Esophagus muscularis mucosa (tissue), 4 donors: Measurements from ENCODE around the gene SLC10A2. TPM values are rescaled to one million over a fixed set of nuclear protein-coding genes. Genes with fewer than 3 reads are reported as not detected.

ENCODE experiments used
- DNase-seq: peaks from one replicate; pipeline ENCODE4 v3.0.0-alpha.2; 2017; ENCODE audit errors: extremely low spot score
- H3K27ac ChIP-seq, 4 donors: fragments of 200-600 bp; sonication (generic); replicated peaks in 1 of 4; 1 replicate in 3 of 4; 2 replicates in 1 of 4; pipeline ENCODE4 v1.5.1; 2016 to 2019; ENCODE audit warnings: mild to moderate bottlenecking in 1 of 4
- H3K27me3 ChIP-seq, 4 donors: fragments of 200-600 bp; sonication (generic); one replicate each; pipeline versions ENCODE4 v1.5.1 to v1.6.0; 2016 to 2019
- H3K36me3 ChIP-seq, 4 donors: fragments of 200-600 bp; sonication (generic); one replicate each; pipeline ENCODE4 v1.5.1; 2016 to 2019
- H3K4me1 ChIP-seq, 4 donors: fragments of 200-600 bp; sonication (generic); one replicate each; pipeline ENCODE4 v1.5.1; 2016 to 2019
- H3K4me3 ChIP-seq, 4 donors: fragments of 200-600 bp; sonication (generic); 1 replicate in 2 of 4; 2 replicates in 2 of 4; pipeline ENCODE4 v1.5.1; 2016 to 2019; ENCODE audit warnings: mild to moderate bottlenecking in 4 of 4, moderate library complexity in 1 of 4
- H3K9me3 ChIP-seq, 4 donors: fragments of 200-600 bp; sonication (generic); 1 replicate in 3 of 4; 2 replicates in 1 of 4; pipeline ENCODE4 v1.5.1; 2016 to 2019
- EP300 ChIP-seq: sonication (generic); formaldehyde crosslinking; IDR thresholded peaks from one replicate; pipeline ENCODE4 v1.6.1; 2017; ENCODE audit warnings: antibody characterized with exemption
- POLR2A ChIP-seq: fragments of 450-650 bp; IDR thresholded peaks from one replicate; pipeline ENCODE4 v1.6.1; 2017; ENCODE audit warnings: antibody characterized with exemption, moderate library complexity, mild to moderate bottlenecking, low read depth
- POLR2AphosphoS5 ChIP-seq, 2 donors: sonication (generic); formaldehyde crosslinking; IDR thresholded peaks; one replicate each; pipeline ENCODE4 v1.6.1; 2017; ENCODE audit warnings: antibody characterized with exemption in 2 of 2
- WGBS: methylation state at CpG from one replicate; pipeline ENCODE4 v1.1.5; 2018; 5-methylcytosine and 5-hydroxymethylcytosine counted together
- intact Hi-C: fragments of 100-400 bp; cut with DNase I; formaldehyde crosslinking; loops from one replicate; pipeline ENCODE4 v1.15.1; 2023
- total RNA-seq, 4 donors: library from RNA; depleted of rRNA; stranded (reverse); fragments of >200 nt; gene quantifications; one replicate each; pipeline versions ENCODE4 v1.1.0 to v1.2.1, GENCODE V29; 2016
- TF ChIP-seq, protein P1 (sequence below), 3 experiments: fragments of 200-600 bp in 2 of 3; fragments of 450-650 bp in 1 of 3; sonication (generic) in 2 of 3; IDR thresholded peaks; one replicate each; pipeline ENCODE4 v1.5.1; 2017 to 2019; ENCODE audit warnings: antibody characterized with exemption in 3 of 3, mild to moderate bottlenecking in 2 of 3, moderate library complexity in 1 of 3

Gene SLC10A2
- total RNA-seq, 4 donors from 2014 or later = not detected

DNA sequence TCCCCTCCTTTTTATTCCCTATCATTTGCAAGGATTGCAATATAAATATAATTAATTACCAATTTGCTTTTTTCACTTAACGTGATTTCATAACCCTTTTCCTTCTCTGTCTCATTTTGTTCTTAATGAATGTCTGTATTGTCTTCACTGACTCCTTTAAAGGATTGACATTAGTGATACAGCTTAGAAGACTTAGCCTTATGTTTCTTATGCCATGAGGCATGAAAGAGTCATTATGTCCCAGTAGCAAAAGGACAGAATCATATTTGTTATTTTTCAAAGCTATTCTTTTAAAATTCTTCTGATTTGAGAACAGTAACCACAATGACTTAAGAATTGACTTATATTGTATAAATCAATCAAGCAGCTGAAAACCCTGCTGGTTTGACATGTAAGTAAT is 26.2 kb downstream of the SLC10A2 start:
- intact Hi-C loops = no loop called here
- no peaks in the 10 kb centered on the region for H3K9me3 ChIP-seq
- no peak overlapping the region for H3K27ac ChIP-seq
- H3K4me1 ChIP-seq = no peaks in the 10 kb centered on the region
- no peak for TF ChIP-seq EP300
- no peak for TF ChIP-seq POLR2A
- no peak for TF ChIP-seq POLR2AphosphoS5 (IDR thresholded peaks at IDR 0.05)
- TF ChIP-seq, protein P1, sequence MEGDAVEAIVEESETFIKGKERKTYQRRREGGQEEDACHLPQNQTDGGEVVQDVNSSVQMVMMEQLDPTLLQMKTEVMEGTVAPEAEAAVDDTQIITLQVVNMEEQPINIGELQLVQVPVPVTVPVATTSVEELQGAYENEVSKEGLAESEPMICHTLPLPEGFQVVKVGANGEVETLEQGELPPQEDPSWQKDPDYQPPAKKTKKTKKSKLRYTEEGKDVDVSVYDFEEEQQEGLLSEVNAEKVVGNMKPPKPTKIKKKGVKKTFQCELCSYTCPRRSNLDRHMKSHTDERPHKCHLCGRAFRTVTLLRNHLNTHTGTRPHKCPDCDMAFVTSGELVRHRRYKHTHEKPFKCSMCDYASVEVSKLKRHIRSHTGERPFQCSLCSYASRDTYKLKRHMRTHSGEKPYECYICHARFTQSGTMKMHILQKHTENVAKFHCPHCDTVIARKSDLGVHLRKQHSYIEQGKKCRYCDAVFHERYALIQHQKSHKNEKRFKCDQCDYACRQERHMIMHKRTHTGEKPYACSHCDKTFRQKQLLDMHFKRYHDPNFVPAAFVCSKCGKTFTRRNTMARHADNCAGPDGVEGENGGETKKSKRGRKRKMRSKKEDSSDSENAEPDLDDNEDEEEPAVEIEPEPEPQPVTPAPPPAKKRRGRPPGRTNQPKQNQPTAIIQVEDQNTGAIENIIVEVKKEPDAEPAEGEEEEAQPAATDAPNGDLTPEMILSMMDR (IDR thresholded peaks at IDR 0.05) = no peak
- H3K4me3 ChIP-seq = no peak overlapping the region
- DNase-seq = no peak
- 80% methylated on average over 1 of the region's 1 CpG for WGBS
- H3K36me3 ChIP-seq = no peaks in the 10 kb centered on the region
- no peaks in the 10 kb centered on the region for H3K27me3 ChIP-seq

- TF ChIP-seq POLR2A (no peak), POLR2AphosphoS5 (IDR thresholded peaks at IDR 0.05) (no peak), EP300 (no peak)
- TF ChIP-seq, protein P1 (IDR thresholded peaks at IDR 0.05) = no peak
- Histone ChIP-seq H3K9me3 (no peaks in the 10 kb centered on the region), H3K27me3 (no peaks in the 10 kb centered on the region), H3K36me3 (no peaks in the 10 kb centered on the region), H3K4me3 (no peak overlapping the region), H3K4me1 (no peaks in the 10 kb centered on the region), H3K27ac (no peak overlapping the region)
- 47% methylated on average over 2 of the region's 2 CpGs for WGBS
- DNase-seq = no peak
- intact Hi-C loops = no loop called here
Observed at GRCh38 chr13:103039183-103039582, 27.0 kb downstream of the SLC10A2 start.

GRCh38 chr13:103036268-103036667 is 29.9 kb downstream of the SLC10A2 start:
- H3K4me3 ChIP-seq = no peak overlapping the region
- intact Hi-C loops = no loop called here
- DNase-seq = no peak
- no peaks in the 10 kb centered on the region for H3K36me3 ChIP-seq
- no peaks in the 10 kb centered on the region for H3K27me3 ChIP-seq
- H3K27ac ChIP-seq = no peak overlapping the region
- H3K4me1 ChIP-seq = no peaks in the 10 kb centered on the region
- 92% methylated on average over 1 of the region's 1 CpG for WGBS
- H3K9me3 ChIP-seq = no peaks in the 10 kb centered on the region
- TF ChIP-seq, protein P1 (IDR thresholded peaks at IDR 0.05) = no peak
- TF ChIP-seq POLR2A (no peak), EP300 (no peak), POLR2AphosphoS5 (IDR thresholded peaks at IDR 0.05) (no peak)

GRCh38 chr13:103033999-103034398 is 32.2 kb downstream of the SLC10A2 start:
- intact Hi-C loops = no loop called here
- H3K36me3 ChIP-seq = no peaks in the 10 kb centered on the region
- no peaks in the 10 kb centered on the region for H3K27me3 ChIP-seq
- no peaks in the 10 kb centered on the region for H3K9me3 ChIP-seq
- TF ChIP-seq POLR2A (no peak), POLR2AphosphoS5 (IDR thresholded peaks at IDR 0.05) (no peak), EP300 (no peak)
- TF ChIP-seq, protein P1 (IDR thresholded peaks at IDR 0.05) = no peak
- H3K4me3 ChIP-seq = no peak overlapping the region
- WGBS = 77% methylated on average over 2 of the region's 2 CpGs
- H3K27ac ChIP-seq = no peak overlapping the region
- DNase-seq = no peak
- H3K4me1 ChIP-seq = no peaks in the 10 kb centered on the region

GRCh38 chr13:103031332-103031873 is 34.8 kb downstream of the SLC10A2 start:
- no peak for DNase-seq
- Histone ChIP-seq H3K9me3 (peaks cover 0 to 11% (median 3%) of the 10 kb centered on the region in 4 donors), H3K27ac (no peak overlapping the region), H3K27me3 (no peaks in the 10 kb centered on the region), H3K36me3 (no peaks in the 10 kb centered on the region), H3K4me3 (no peak overlapping the region), H3K4me1 (no peaks in the 10 kb centered on the region)
- intact Hi-C loops = no loop called here
- 62% methylated on average over 2 of the region's 2 CpGs for WGBS
- TF ChIP-seq EP300 (no peak), POLR2A (no peak), POLR2AphosphoS5 (IDR thresholded peaks at IDR 0.05) (no peak)
- TF ChIP-seq, protein P1 (IDR thresholded peaks at IDR 0.05) = no peak
